Umbilical cord (tissue), 2 donors: ENCODE results near the gene NQO2. TPM values are rescaled to one million over a fixed set of nuclear protein-coding genes. Genes with fewer than 3 reads are reported as not detected.
"Not testable (repeated sequence)": the region's sequence is repeated elsewhere in the genome, so short reads cannot be mapped to it uniquely, and the experiment has no call there.

Experiments used
- DNase-seq: peaks from one replicate; pipeline ENCODE4 v3.0.0-alpha.2; 2015; ENCODE audit warnings: low spot score
- total RNA-seq: library from RNA; depleted of rRNA; stranded (reverse); fragments of >200 nt; gene quantifications from one replicate; pipeline ENCODE4 v1.2.3, GENCODE V29; 2014; ENCODE audit warnings: low replicate concordance; ENCODE audit not compliant: insufficient read depth

Gene NQO2
- total RNA-seq, 1 donor from 2014 or later: 10.8 TPM

DNA sequence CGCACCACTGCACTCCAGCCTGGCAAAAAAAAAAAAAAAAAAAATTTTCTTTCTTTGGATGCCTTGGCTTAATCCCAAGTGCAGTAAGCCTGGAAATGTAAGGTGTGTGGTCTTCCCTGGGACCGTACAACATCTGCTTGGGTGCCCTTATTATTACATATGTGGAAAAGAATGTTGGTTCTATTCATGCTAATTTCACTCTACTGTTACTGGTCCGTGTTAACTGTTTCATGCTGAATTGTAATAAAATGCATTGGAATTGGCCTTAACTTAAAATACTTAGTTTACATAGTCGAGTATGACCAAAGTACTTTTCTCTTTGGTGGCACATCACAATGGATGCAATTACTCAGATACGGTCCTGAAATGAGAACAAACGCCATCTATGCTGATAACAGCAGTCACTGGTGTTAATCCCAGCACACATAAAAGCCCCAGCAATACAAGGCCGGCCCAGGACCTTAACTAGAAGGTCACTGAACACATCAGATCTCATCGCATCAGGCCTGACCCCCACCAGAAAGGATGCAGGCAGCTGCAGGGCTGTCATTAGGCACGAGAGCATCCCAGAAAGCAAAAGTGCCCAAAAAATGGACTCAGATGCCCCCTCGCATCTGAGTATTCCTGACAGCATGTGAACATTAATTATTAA is 29.5 kb upstream of the NQO2 start:
- DNase-seq: no peak

GRCh38 chr6:2970753-2971419 is 28.8 kb upstream of the NQO2 start:
- peak; percentile 63 for DNase-seq

DNA sequence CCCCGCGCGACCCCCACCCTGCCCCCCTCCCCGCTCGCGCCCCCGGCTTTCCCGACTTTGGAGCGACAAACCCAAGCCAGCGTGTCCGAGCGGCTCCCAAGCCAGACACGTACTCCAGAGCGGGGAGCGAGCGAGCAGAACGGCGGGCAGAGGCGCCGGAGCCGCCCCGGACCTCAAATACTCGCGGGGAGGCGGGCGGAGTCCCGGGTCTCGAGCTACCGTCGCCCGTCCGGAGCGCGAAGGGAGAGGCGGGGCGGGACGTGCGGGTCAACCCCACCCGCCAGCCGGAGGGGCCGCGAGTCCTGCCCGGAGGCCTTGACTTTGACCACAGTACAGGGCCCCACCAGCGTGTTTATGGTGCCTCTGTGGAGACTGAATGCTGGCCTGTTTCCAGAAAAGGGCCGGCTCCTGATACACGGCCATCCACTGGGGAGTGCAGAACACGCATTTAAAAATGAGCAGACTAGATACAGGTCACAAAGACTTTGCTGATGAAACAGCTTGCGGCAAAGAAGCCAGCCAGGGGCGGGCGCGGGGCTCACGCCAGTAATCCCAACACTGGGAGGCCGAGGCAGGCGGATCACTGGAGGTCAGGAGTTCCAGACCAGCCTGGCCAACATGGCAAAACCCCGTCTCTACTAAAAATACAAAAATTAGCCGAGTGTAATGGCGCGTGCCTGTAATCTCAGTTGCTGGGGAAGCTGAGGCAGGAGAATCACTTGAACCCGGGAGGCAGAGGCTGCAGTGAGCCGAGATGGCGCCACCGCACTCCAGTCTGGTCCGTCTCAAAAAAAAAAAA is 28.1 kb upstream of the NQO2 start, which contains the start of gene SERPINB6:
TSS of gene SERPINB6 (minus strand) at position 148 of the 799 bp plus-strand sequence. CDS start 12,235 bp downstream, outside the sequence.
- DNase-seq: peak; percentile 93

DNA sequence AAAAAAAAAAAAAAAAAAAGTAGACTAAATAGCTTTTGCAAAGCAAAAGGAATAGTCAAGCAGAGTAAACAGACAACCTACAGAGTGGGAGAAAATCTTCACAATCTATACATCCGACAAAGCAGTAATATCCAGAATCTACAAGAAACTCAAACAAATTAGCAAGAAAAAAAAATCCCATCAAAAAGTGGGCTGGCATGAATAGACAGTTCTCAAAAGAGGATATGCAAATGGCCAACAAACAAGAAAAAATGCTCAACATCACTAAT is 27.5 kb upstream of the NQO2 start:
- not testable (repeated sequence) for DNase-seq

DNA sequence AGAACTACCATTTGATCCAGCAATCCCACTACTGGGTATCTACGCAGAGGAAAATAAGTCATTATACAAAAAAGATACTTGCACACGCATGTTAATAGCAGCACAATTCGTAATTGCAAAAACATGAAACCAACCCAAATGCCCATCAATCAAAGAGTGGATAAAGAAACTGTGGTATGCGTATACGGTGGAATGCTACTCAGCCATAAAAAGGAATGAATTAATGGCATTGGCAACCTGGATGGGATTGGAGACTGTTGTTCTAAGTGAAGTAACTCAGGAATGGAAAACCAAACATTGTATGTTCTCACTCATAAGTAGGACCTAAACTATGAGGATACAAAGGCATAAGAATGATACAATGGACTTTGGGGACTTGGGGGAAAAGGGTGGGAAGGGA is 27.0 kb upstream of the NQO2 start:
- DNase-seq: not testable (repeated sequence)

GRCh38 chr6:2973180-2973579 is 26.5 kb upstream of the NQO2 start:
- not testable (repeated sequence) for DNase-seq

- DNase-seq: no peak
These were observed 26.0 kb upstream of the NQO2 start for GRCh38 chr6:2973676-2974075.

DNA sequence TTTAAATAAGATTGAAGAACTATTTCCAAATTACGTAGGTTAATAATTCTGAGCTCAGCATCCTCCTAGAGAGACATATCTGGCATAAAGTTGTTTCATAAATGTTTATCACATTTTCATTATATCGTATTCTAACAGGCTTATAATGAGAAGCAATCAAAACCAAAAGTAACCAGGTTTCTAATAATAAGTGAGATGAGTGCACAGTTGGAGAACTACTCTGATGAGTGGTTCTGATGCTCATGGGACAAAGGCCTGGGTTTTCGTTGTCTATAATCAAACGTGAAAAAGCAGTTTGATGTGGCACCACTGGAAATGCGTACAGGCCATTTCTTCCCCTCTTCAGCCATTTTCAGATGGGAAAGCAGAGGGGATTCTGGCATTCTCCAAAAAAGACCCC is 23.6 kb upstream of the NQO2 start:
- no peak for DNase-seq

GRCh38 chr6:2976571-2977085 is 23.1 kb upstream of the NQO2 start:
- no peak for DNase-seq

- DNase-seq: no peak
These were observed 22.4 kb upstream of the NQO2 start for GRCh38 chr6:2977290-2977689.

DNA sequence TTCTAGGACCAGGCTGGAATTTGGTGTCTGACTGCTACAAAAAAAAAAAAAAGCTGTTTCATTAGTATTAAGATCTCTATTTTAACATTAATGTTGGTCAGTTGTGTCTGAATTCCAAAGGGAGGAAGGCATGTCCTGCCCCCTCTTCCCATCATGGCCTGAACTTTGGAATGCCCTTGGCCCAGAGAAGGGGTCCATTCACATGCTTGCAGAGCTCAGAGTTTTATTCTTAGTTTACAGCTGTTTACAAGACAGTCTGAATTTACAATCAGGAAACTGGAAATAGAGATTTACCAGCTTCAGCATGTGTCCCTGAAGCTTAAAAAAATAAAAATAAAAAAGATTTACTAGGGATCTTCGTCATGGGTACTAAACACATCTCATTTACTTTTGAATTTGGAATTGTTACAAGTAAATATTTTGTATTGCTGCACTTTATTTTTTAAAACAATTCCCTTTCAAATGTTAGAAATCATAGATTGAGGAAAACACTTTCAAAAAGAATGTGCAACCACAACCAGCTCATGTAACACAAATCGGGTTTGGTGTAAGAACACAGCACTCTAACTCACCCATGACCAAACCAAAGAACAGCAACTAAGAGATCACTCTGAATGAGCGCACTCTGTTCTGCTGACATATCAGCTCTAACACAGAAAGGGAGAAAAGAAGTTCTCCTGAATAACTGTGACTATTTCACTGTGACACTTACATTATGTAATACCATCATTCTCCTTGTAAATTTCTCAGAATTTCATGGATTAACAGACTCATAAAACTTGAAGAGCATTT is 21.7 kb upstream of the NQO2 start:
- DNase-seq: no peak

DNA sequence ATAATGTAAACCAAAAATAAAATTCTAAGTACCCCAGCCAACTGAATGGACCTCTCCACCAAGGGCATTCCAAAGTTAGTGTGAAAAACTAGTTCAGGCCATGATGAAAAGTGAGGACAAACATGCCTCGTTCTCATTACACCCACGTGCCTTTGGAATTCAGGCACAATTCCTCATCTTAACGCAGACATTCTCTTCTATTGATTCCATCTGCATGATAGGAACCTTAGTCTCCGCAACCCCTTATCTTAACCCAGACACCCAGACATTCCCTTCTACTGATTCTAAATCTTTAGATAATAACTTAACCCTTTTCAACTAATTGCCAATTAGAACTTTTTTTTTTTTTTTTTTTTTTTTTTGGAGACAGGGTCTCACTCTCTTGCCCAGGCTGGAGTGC is 20.8 kb upstream of the NQO2 start:
- DNase-seq: no peak

GRCh38 chr6:2979819-2980464 is 19.8 kb upstream of the NQO2 start:
- DNase-seq: peak; percentile 29

DNA sequence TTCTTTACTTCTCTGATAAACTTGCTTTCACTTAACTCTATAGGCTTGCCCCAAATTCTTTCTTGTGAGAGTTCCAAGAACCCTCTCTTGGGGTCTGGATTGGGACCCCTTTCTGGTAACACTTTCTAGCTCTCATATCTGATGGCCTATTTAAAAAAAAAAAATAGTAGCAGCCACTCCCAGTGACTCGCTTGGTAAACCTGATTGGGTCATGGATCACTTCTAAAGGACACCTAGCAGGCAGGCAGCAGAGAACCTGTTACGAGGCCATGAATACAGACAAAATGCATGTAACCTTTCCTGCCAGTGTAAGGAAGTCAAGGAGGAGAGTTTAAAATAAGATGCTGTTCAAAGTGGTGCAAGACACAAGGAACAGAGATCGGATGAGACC is 19.2 kb upstream of the NQO2 start:
- DNase-seq: no peak

GRCh38 chr6:2982426-2983117 is 17.1 kb upstream of the NQO2 start:
- peak; percentile 38 for DNase-seq

GRCh38 chr6:2984738-2985406 is 14.8 kb upstream of the NQO2 start:
- no peak for DNase-seq

DNA sequence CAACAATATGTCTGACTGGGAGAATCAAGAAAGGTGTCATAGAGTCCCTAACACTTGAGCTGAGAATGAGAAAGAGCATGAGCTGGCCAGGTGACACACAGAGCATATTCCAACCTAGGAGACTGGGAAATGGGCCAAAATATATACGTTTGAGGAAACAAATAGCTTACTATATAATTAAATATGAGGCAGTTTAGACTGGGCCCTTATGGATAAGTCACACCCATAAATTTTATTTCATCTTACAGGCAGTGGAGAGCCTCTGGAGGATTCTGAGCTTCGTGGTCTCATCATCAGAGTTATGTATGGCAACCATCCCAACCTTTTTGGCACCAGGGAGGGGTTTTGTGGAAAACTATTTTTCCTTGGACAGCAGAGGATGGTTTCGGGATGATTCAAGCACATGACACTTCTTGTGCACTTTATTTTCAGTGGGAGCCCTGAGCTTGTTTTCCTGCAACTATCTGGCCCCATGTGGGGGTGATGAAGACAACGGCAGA is 12.9 kb upstream of the NQO2 start:
- DNase-seq: peak; percentile 82

GRCh38 chr6:2988094-2988425 is 11.6 kb upstream of the NQO2 start:
- no peak for DNase-seq

- DNase-seq: peak; percentile 97
These were observed 11.0 kb upstream of the NQO2 start for GRCh38 chr6:2988426-2989331.
